HT1080 (cell line): ENCODE measurements around the gene CAMTA1. TPM values are rescaled to one million over a fixed set of nuclear protein-coding genes. Genes with fewer than 3 reads are reported as not detected.

Experiments used
- DNase-seq: peaks from one replicate; pipeline ENCODE4 v3.0.0-alpha.2; 2015; ENCODE audit warnings: low read depth
- total RNA-seq: library from RNA; depleted of rRNA; stranded (reverse); fragments of >200 nt; shearing (Covaris generic); gene quantifications from 2 replicates; pipeline ENCODE4 v1.2.3, GENCODE V29; 2014

The CAMTA1 gene
- total RNA-seq, 1 experiment from 2014 or later: 59.2 TPM

- DNase-seq: no peak
These were observed 795.9 kb downstream of the CAMTA1 start for GRCh38 chr1:7580923-7581753.

GRCh38 chr1:7581754-7582459 lies 796.7 kb downstream of the CAMTA1 start:
- no peak for DNase-seq

- DNase-seq: no peak
These were observed 797.3 kb downstream of the CAMTA1 start for GRCh38 chr1:7582460-7582972.

GRCh38 chr1:7583291-7584096 lies 798.2 kb downstream of the CAMTA1 start:
- no peak for DNase-seq

DNA sequence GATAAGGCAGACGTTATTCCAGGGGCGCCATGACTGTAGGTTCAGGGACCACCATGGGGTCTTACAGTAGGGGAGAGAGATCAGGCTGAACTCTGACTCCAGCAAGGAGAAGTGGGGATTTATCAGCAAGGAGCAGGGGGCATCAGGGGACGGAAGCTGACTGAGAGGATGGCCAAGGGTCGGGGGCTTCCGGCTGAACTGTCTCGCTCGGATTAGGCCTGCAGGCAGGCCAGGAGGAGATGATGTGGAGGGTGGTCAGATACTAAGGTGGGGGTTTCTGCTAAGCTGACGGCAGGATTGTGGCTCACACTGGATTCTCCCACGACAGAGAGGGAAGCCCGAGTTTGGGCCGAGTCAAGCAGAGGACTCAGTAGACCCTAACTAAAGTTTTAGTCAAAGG lies 798.9 kb downstream of the CAMTA1 start:
- DNase-seq: no peak

GRCh38 chr1:7584643-7585042 lies 799.4 kb downstream of the CAMTA1 start:
- DNase-seq: no peak

DNA sequence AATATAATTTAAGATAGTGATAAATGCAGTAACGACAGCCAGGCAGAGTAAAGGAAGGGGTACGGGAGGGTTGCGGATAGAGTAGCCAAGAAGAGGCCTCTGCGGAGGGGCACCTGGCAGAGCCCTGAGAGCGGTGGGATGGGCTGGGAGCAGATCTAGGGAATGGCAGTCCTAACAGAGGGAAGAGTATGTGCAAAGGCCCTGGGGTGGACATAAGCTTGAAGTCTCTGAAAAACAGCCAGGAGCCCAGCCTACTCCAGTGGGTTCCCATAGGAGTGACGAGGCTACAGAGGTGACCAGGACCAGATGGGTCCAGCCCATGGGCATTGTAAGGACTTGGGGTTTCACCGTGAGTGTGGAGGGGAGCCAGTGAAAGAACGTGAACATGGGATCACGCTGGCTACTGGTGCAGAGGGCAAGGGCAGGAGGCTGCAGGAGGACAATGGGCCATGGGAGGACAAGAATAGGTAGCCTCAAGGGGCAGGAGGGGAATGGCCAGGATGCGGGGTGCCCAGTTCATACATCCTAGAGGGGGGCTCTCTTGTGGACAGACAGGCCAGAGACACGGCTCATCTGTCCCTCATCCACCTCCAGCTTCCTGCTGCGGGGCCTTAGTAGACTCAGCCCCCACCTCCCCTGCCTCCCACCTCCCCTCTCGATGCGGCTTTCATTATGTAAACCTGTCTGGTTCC lies 800.1 kb downstream of the CAMTA1 start:
- no peak for DNase-seq

DNA sequence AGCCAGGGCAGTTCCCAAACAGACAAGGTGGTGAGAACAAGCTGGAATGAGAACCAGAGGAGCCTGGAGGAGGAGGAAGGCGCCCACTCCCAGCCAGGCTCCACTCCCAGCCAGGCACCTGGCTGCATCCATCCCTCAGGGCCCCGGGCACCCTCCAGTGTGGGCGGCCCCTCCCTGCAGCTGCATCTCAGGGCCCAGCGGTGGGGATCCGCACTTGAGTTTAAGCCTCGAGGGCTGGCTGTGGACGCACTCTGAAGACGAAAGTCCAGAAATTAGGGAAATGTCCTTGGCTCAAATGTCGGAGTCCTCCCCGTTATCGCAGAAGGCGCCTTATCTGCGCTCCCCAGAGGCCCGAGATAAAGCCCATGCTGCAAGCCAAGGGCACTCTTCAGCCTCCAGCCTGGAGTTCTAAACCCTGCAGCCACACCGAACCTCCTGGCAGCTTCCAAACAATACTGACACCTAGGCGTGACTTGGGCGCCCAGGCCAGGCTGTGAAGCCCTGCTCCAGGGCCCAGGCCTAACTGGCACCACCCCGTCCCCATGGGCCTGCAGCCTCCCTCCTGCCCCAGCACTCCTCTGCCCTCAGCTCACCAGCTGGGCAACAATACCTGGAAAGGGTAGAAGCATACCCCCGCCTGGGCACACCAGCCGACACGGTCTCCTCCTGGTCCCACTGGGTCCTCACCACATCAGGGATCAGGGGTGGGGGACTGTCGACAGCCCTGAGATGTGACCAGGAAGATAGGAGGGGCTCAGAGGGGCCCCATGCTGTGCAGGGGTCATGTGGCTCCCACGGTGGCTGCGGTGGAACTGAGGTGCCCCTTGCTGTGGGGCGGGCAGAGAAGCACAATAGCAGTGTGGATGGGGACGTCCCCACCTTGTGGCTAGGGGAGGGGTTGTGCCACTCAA lies 801.0 kb downstream of the CAMTA1 start:
- DNase-seq: no peak

- no peak for DNase-seq
These were observed 802.0 kb downstream of the CAMTA1 start for GRCh38 chr1:7587108-7587772.

DNA sequence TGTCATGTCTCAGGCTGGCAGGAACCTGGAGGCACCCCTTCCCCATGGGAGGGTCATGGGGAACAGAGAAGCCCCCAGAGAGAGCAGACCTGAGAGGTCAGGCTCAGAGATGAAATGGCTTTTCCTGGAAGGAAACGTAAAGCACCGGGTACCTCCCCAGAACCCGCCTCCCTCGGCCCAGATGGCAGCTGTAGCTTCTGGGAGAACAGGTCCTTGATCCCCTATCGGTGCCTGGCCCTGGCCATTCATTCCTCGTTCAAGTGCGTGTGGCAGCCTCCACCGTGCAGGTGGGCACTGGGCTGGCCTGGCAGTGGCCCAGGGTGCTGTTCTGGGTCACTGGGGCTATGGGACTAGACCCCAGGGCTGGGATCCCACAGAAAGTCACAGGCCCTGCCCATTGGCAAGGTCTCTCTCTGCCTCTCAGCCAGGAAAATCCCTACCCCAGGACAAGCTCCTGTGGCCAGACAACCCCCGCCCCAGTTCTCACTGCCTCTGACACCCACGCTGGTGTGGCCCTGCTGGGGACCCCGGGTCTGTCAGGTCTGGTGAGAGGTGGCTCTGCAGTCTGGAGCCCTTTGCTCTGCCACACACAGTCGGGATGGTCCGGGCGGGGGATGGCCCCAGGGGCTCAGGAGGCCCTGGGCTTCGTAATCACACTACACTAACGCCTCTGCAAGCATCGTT lies 802.7 kb downstream of the CAMTA1 start:
- no peak for DNase-seq

GRCh38 chr1:7588457-7588827 lies 803.2 kb downstream of the CAMTA1 start:
- no peak for DNase-seq

GRCh38 chr1:7589080-7589735 lies 804.0 kb downstream of the CAMTA1 start:
- DNase-seq: no peak

GRCh38 chr1:7589774-7590425 lies 804.6 kb downstream of the CAMTA1 start:
- DNase-seq: no peak

DNA sequence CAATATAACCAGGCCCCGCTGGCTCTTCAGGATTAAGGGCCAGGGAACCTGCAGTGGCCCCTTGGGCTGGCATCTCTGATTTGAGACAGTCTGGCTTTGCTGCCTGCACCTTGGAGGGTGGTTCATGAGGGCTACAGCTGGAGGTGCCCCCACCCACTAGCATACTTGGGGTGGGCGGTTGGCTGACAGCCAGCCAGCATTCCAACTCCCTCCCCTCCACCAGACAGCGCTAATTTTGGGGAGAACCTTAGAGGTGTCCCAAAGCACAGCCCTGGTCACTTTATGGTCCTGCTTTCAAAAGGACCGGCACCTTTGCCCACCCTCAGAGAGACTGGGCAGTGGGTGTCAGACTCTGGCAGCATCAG lies 805.2 kb downstream of the CAMTA1 start:
- DNase-seq: no peak

DNA sequence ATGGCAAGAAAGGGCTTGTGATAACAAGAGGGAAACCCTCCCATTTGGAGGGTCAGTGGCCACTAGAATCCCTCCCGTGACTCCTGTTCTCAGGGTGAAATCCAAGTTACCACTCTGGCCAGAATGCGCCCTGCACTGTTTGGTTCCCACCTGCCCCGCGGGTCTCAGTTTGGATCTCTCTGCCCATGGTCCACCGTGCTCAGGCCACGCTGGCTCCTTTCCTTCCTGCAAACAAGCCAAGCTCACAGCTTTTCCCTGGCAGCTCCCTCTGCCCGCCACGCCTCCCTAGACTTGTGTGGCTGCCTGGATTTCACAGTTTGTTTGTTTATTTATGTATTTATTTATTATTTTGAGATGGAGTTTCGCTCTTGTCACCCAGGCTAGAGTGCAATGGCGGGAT lies 806.3 kb downstream of the CAMTA1 start:
- no peak for DNase-seq

DNA sequence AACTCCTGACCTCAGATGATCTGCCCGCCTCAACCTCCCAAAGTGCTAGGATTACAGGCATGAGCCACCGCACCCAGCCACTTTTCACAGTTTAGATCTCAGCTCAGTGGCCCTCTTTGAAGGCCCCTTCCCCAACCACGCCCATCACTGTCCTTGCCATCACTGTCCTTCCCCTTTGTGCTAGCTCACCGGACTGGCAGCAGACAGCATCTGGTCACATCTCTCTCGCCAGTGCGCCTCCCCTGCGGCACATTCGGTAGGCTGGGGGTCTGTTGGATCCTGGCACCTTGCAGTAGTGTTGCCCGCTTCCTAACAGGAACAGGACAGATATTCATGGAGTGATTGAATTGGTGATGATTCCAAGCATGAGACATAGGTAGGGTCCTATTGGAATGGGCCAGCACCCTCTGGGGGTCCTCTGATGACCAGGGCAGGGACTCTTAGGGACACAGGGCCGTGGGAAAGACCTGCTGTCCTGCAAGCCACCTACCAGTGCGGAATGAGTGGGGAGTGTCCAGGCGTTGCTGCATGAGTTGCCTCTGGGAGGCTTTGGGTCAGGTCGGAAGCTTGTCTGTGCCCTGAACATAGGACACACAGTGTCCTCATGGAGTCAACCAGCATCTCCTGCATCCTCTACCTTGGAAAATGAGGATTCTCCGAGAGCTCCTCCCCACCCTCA lies 807.0 kb downstream of the CAMTA1 start:
- DNase-seq: no peak

- DNase-seq: no peak
These were observed 808.9 kb downstream of the CAMTA1 start for GRCh38 chr1:7594002-7594713.
